Brain microvascular endothelial cell (primary cell): ENCODE data around the gene ATOH1.

Experiments used
- DNase-seq: peaks from one replicate; pipeline ENCODE4 v3.0.0-alpha.2; 2020
- H3K27ac ChIP-seq: fragments of 250-450 bp; sonication (Bioruptor Pico); 2 replicates; pipeline ENCODE4 v1.5.1; 2020; ENCODE audit warnings: mild to moderate bottlenecking, moderate library complexity
- H3K27me3 ChIP-seq: fragments of 250-450 bp; sonication (Bioruptor Pico); replicated peaks from 2 replicates; pipeline ENCODE4 v1.5.1; 2020; ENCODE audit warnings: mild to moderate bottlenecking
- H3K36me3 ChIP-seq: fragments of 250-450 bp; sonication (Bioruptor Pico); replicated peaks from 2 replicates; pipeline ENCODE4 v1.5.1; 2020; ENCODE audit warnings: mild to moderate bottlenecking
- H3K4me3 ChIP-seq: 2 replicates; pipeline ENCODE4 v1.5.1; 2011; ENCODE audit warnings: low read depth, mild to moderate bottlenecking, control low read depth, low read length, moderate library complexity
- in situ Hi-C: cut with HindIII; loops from 2 replicates; pipeline ENCODE4 v1.10.0; 2017; ENCODE audit warnings: low sequenced_read_pairs, low pct_ligation_motif_present
- TF ChIP-seq, protein P1 (sequence below): IDR thresholded peaks from 2 replicates; pipeline ENCODE4 v1.5.1; 2011; ENCODE audit warnings: low read depth, mild to moderate bottlenecking, moderate library complexity, low read length, control low read depth, inconsistent platforms; ENCODE audit errors: missing control alignments

The ATOH1 gene

DNA sequence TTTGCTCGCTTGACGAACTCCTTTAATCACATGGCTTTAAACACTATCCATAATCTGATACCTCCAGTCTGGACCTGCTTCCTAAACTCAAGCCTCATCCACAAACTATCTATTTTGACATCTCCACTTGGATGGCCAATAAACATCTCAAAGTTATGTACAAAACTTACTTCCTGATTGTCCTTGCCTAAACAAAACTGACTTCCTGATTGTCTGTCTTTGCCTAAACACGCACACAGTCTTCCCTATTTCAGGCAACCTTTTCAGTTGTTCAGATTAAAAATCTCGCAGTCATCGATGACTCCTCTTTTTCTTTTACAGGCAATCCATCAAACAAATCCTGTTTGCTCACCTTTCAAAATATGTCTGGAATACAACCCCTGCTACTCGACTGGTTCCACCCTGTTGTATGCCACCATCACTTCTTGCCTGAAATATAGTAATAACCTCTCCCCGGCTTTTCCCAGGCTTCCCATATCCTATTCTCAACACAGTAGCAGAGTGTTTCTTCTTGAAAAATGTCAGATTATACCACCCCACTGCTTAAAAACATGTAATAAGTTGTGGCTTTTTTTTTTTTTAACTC, 39.0 kb downstream of the ATOH1 start:
- H3K4me3 ChIP-seq = no peak overlapping the region
- in situ Hi-C loops = no loop called here
- H3K27ac ChIP-seq = no peak overlapping the region
- TF ChIP-seq, protein P1, sequence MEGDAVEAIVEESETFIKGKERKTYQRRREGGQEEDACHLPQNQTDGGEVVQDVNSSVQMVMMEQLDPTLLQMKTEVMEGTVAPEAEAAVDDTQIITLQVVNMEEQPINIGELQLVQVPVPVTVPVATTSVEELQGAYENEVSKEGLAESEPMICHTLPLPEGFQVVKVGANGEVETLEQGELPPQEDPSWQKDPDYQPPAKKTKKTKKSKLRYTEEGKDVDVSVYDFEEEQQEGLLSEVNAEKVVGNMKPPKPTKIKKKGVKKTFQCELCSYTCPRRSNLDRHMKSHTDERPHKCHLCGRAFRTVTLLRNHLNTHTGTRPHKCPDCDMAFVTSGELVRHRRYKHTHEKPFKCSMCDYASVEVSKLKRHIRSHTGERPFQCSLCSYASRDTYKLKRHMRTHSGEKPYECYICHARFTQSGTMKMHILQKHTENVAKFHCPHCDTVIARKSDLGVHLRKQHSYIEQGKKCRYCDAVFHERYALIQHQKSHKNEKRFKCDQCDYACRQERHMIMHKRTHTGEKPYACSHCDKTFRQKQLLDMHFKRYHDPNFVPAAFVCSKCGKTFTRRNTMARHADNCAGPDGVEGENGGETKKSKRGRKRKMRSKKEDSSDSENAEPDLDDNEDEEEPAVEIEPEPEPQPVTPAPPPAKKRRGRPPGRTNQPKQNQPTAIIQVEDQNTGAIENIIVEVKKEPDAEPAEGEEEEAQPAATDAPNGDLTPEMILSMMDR = no peak
- H3K27me3 ChIP-seq = no peaks in the 10 kb centered on the region
- H3K36me3 ChIP-seq = no peaks in the 10 kb centered on the region
- DNase-seq = no peak

DNA sequence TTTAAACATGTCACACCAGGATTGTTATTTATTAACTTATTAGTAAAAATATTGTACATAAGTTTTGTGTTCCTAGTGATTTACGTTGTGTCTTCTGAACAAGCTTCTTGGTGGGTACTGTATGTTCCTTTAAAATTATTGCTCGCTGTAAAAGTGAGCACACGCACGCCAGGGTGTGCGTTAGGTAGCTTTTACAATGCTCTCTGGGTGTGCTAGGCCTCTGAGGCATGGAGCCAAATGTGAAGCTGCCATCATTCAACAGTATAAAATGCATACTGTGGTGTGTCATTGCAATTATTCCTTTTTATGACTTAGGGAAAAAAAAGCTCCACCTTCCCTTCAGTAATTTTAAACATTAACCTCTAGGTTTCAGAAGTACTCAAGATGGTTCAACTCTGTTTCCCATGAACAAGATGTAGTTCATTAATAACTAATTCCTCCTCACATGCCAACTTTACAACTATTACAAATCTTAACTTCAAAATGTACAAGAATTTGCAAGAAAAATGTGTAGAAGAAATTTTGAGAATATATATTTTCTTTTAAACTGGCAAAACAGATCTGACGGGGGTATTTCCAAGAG, 42.4 kb downstream of the ATOH1 start:
- Histone ChIP-seq H3K36me3 (no peaks in the 10 kb centered on the region), H3K4me3 (no peak overlapping the region), H3K27me3 (no peaks in the 10 kb centered on the region), H3K27ac (no peak overlapping the region)
- in situ Hi-C loops = no loop called here
- TF ChIP-seq, protein P1 = no peak
- no peak for DNase-seq

DNA sequence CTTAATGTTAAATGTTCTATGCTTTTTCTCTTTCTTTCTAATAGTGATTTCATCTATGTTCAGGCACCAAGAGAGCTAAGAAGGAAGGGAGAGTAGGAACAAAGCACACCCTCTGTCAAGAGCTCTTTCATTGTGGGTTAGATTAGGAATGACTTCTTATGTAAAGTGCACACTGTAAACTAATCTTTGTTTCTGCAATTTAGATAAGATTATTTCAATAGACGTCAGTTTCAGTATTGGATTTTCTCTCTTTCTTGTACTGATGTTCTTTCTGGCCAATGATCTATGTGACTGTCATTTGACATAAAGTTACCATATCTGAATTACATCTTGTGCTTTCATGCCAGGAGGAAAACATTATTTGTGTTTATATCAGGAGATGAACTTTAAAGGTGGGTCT, 48.2 kb downstream of the ATOH1 start:
- in situ Hi-C loops = no loop called here
- Histone ChIP-seq H3K36me3 (no peaks in the 10 kb centered on the region), H3K27me3 (no peaks in the 10 kb centered on the region), H3K27ac (no peak overlapping the region), H3K4me3 (no peak overlapping the region)
- TF ChIP-seq, protein P1 = no peak
- no peak for DNase-seq

DNA sequence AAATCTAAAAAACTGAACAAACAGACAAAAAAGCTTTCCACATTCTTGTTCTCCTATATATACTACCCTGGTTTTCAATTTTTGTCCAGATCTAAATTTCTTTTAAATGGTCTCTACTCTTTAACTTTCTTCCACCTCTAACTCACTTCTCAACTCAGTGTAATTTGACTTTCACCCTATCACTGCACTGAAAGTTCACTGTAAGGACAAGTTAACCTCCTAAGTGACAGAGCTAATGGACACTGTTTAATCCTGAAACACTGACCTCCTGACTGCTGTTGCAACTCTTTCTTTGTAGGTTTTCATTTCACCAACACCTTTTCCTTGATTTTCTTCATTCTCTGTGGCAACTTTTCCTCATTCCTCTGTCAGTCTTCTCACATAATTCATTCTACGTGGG, 50.0 kb downstream of the ATOH1 start:
- TF ChIP-seq, protein P1 = no peak
- in situ Hi-C loops = no loop called here
- H3K27ac ChIP-seq = no peak overlapping the region
- no peaks in the 10 kb centered on the region for H3K36me3 ChIP-seq
- DNase-seq = no peak
- H3K27me3 ChIP-seq = no peaks in the 10 kb centered on the region
- no peak overlapping the region for H3K4me3 ChIP-seq

DNA sequence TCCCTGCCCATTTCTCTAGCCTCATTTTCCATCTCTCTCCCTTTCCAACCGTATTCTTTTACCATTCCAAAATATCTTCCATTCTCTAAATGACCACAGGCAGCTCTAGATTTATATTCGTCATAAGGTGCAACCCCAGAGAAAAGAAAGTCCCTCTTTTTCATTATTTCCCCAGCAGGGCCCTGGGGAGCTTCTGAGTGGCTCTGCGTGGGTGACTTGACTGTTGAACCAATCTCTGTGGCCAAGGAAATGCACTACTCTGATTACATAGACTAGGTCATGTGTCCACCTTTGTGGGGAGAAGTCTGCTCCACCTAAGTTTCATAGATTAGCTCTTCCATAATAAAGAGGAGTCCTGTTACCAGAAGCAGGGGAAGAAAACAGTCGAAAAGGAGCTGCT, 51.4 kb downstream of the ATOH1 start:
- in situ Hi-C loops = no loop called here
- no peak overlapping the region for H3K4me3 ChIP-seq
- TF ChIP-seq, protein P1 = no peak
- H3K27me3 ChIP-seq = no peaks in the 10 kb centered on the region
- H3K36me3 ChIP-seq = no peaks in the 10 kb centered on the region
- no peak for DNase-seq
- no peak overlapping the region for H3K27ac ChIP-seq
